ENCODE results near the gene VSTM5. TPM values are rescaled to one million over a fixed set of nuclear protein-coding genes. Genes with fewer than 3 reads are reported as not detected.
A peak's percentile ranks its signal among the peaks of the same experiment; 100 is the strongest.
"Not testable (repeated sequence)": the region's sequence is repeated elsewhere in the genome, so short reads cannot be mapped to it uniquely, and the experiment has no call there.

VSTM5 gene
- polyA plus RNA-seq, 1 donor (not counting 4 experiments of a cell fraction or from before 2014, with no cell fraction given): 0.13 TPM

- TF ChIP-seq CTCF (optimal IDR thresholded peaks at IDR 0.05 in 1 of 3, IDR thresholded peaks at IDR 0.05 in 1 of 3, conservative IDR thresholded peaks at IDR 0.05 in 1 of 3; ENCODE audit: extremely low read depth in 1 of 3, insufficient read depth in 2 of 3, low read length in 3 of 3): peak in 2 of 3 experiments; percentile 36 to 43
- H4K20me1 ChIP-seq (ENCODE audit: control insufficient read depth, extremely low read depth, insufficient read depth, low read length); H3K9me1 ChIP-seq (ENCODE audit: control insufficient read depth, extremely low read depth, insufficient read depth, low read length); H3K79me2 ChIP-seq (ENCODE audit: control insufficient read depth, insufficient read depth, low read length); H3K4me3 ChIP-seq (ENCODE audit: control insufficient read depth in 2 of 3, extremely low read depth in 1 of 3, insufficient read depth in 2 of 3, low read depth in 1 of 3, low read length in 3 of 3); H3K9me3 ChIP-seq (ENCODE audit: control insufficient read depth, low read depth, low read length); H3K9ac ChIP-seq (ENCODE audit: control insufficient read depth, extremely low read depth, insufficient read depth, low read length); H2AFZ ChIP-seq (ENCODE audit: control insufficient read depth, low read length); H3K36me3 ChIP-seq (ENCODE audit: control insufficient read depth in 2 of 2, extremely low read depth in 1 of 2, insufficient read depth in 2 of 2, low read length in 2 of 2); H3K4me2 ChIP-seq (ENCODE audit: control insufficient read depth, extremely low read depth, insufficient read depth, low read depth, low read length); H3K27me3 ChIP-seq (ENCODE audit: control insufficient read depth, extremely low read depth, insufficient read depth, low read length); FAIRE-seq; H3K4me1 ChIP-seq (ENCODE audit: control insufficient read depth, extremely low read depth, insufficient read depth, low read length); H3K27ac ChIP-seq (ENCODE audit: control insufficient read depth, insufficient read depth, low read length); dilution Hi-C loops (cut with MboI; ENCODE audit: extremely low pct_ligation_motif_present, low sequenced_read_pairs); DNase-seq (ENCODE audit: low read depth, low spot score): not testable (repeated sequence)
Measured at GRCh38 chr11:93868404-93868803, 18.0 kb upstream of the VSTM5 start.

GRCh38 chr11:93861808-93862207 is 11.4 kb upstream of the VSTM5 start:
- H3K9me3 ChIP-seq (ENCODE audit: control insufficient read depth, low read depth, low read length): no peaks in the 10 kb centered on the region
- no peaks in the 10 kb centered on the region for H3K36me3 ChIP-seq (ENCODE audit: control insufficient read depth in 2 of 2, extremely low read depth in 1 of 2, insufficient read depth in 2 of 2, low read length in 2 of 2)
- no peak overlapping the region for H2AFZ ChIP-seq (ENCODE audit: control insufficient read depth, low read length)
- H3K4me2 ChIP-seq (ENCODE audit: control insufficient read depth, extremely low read depth, insufficient read depth, low read depth, low read length): no peak overlapping the region
- H3K4me3 ChIP-seq (ENCODE audit: control insufficient read depth in 2 of 3, extremely low read depth in 1 of 3, insufficient read depth in 2 of 3, low read depth in 1 of 3, low read length in 3 of 3): no peak overlapping the region
- H3K27ac ChIP-seq (ENCODE audit: control insufficient read depth, insufficient read depth, low read length): no peak overlapping the region
- no peak overlapping the region for H3K9ac ChIP-seq (ENCODE audit: control insufficient read depth, extremely low read depth, insufficient read depth, low read length)
- DNase-seq (ENCODE audit: low read depth, low spot score) (no peak), FAIRE-seq (no peak)
- dilution Hi-C loops (cut with MboI; ENCODE audit: extremely low pct_ligation_motif_present, low sequenced_read_pairs): no loop called here
- no peaks in the 10 kb centered on the region for H4K20me1 ChIP-seq (ENCODE audit: control insufficient read depth, extremely low read depth, insufficient read depth, low read length)
- TF ChIP-seq CTCF (optimal IDR thresholded peaks at IDR 0.05 in 1 of 3, IDR thresholded peaks at IDR 0.05 in 1 of 3, conservative IDR thresholded peaks at IDR 0.05 in 1 of 3; ENCODE audit: extremely low read depth in 1 of 3, insufficient read depth in 2 of 3, low read length in 3 of 3) (no peak), EZH2 (IDR thresholded peaks at IDR 0.05; ENCODE audit: low read length) (no peak)
- H3K79me2 ChIP-seq (ENCODE audit: control insufficient read depth, insufficient read depth, low read length): no peaks in the 10 kb centered on the region
- no peaks in the 10 kb centered on the region for H3K4me1 ChIP-seq (ENCODE audit: control insufficient read depth, extremely low read depth, insufficient read depth, low read length)
- H3K9me1 ChIP-seq (ENCODE audit: control insufficient read depth, extremely low read depth, insufficient read depth, low read length): no peaks in the 10 kb centered on the region
- no peaks in the 10 kb centered on the region for H3K27me3 ChIP-seq (ENCODE audit: control insufficient read depth, extremely low read depth, insufficient read depth, low read length)
